Hepatocyte (in vitro differentiated cells): Measurements from ENCODE around the gene CTSL. TPM values are rescaled to one million over a fixed set of nuclear protein-coding genes. Genes with fewer than 3 reads are reported as not detected.

Source experiments
- DNase-seq: peaks from one replicate; pipeline ENCODE4 v3.0.0-alpha.2; 2016; ENCODE audit warnings: low spot score
- H2AFZ ChIP-seq: fragments of 200-600 bp; sonication (generic); 2 replicates; pipeline ENCODE4 v1.6.0; 2016; ENCODE audit warnings: antibody characterized with exemption, mild to moderate bottlenecking
- H3K27ac ChIP-seq: fragments of 200-600 bp; sonication (generic); 2 replicates; pipeline ENCODE4 v1.5.1; 2016; ENCODE audit warnings: mild to moderate bottlenecking
- H3K27me3 ChIP-seq: fragments of 200-600 bp; sonication (generic); 2 replicates; pipeline ENCODE4 v1.6.1; 2016
- H3K36me3 ChIP-seq: fragments of 200-600 bp; sonication (generic); replicated peaks from 2 replicates; pipeline ENCODE4 v1.5.1; 2016; ENCODE audit warnings: low read depth; ENCODE audit not compliant: insufficient read depth
- H3K4me1 ChIP-seq: fragments of 200-600 bp; sonication (generic); 2 replicates; pipeline ENCODE4 v1.5.1; 2016; ENCODE audit warnings: mild to moderate bottlenecking, moderate library complexity; ENCODE audit not compliant: insufficient read depth
- H3K4me2 ChIP-seq: fragments of 200-600 bp; sonication (generic); 2 replicates; pipeline ENCODE4 v1.6.0; 2016
- H3K4me3 ChIP-seq: fragments of 200-600 bp; sonication (generic); 2 replicates; pipeline ENCODE4 v1.5.1; 2016; ENCODE audit warnings: mild to moderate bottlenecking
- H3K79me2 ChIP-seq: fragments of 200-600 bp; sonication (generic); 2 replicates; pipeline ENCODE4 v1.6.0; 2017; ENCODE audit warnings: mild to moderate bottlenecking
- H3K9me2 ChIP-seq: fragments of 200-600 bp; sonication (generic); replicated peaks from 2 replicates; pipeline ENCODE4 v1.6.0; 2017; ENCODE audit warnings: mild to moderate bottlenecking; ENCODE audit not compliant: insufficient read depth
- H3K9me3 ChIP-seq: fragments of 200-600 bp; sonication (generic); 2 replicates; pipeline ENCODE4 v1.5.1; 2016; ENCODE audit warnings: low read depth, mild to moderate bottlenecking
- H4K20me1 ChIP-seq: fragments of 200-600 bp; sonication (generic); 2 replicates; pipeline ENCODE4 v1.6.0; 2016; ENCODE audit warnings: mild to moderate bottlenecking; ENCODE audit not compliant: insufficient read depth, poor library complexity, severe bottlenecking
- CTCF ChIP-seq: fragments of 200-600 bp; sonication (generic); IDR thresholded peaks from 2 replicates; pipeline ENCODE4 v1.5.1; 2016; ENCODE audit warnings: antibody characterized with exemption, mild to moderate bottlenecking; ENCODE audit not compliant: poor library complexity
- EZH2 ChIP-seq: fragments of 200-600 bp; sonication (generic); IDR thresholded peaks from 2 replicates; pipeline ENCODE4 v1.6.1; 2016; ENCODE audit warnings: antibody characterized with exemption, mild to moderate bottlenecking, borderline replicate concordance
- EZH2phosphoT487 ChIP-seq: fragments of 200-600 bp; sonication (generic); IDR thresholded peaks from one replicate; pipeline ENCODE4 v1.6.1; 2018; ENCODE audit warnings: antibody characterized with exemption, mild to moderate bottlenecking, low read depth, moderate library complexity; ENCODE audit not compliant: unreplicated experiment, severe bottlenecking
- WGBS: methylation state at CpG from one replicate; pipeline ENCODE4 v1.1.6; 2016; ENCODE audit warnings: low lambda C conversion rate; ENCODE audit errors: missing lambda C conversion rate; 5-methylcytosine and 5-hydroxymethylcytosine counted together
- polyA plus RNA-seq: library from polyadenylated mRNA; unstranded; fragments of >200 nt; fragmentation: Nextera tagmentation; extraction: Ambion mirVana; gene quantifications from 2 replicates; pipeline ENCODE4 v1.2.1, GENCODE V29; 2016
- total RNA-seq: library from RNA; depleted of rRNA; stranded (reverse); fragments of >200 nt; gene quantifications from 2 replicates; pipeline ENCODE4 v1.2.3, GENCODE V29; 2014

The CTSL gene
- total and polyA plus RNA-seq, 2 experiments from 2014 or later: 341 to 365 TPM

DNA sequence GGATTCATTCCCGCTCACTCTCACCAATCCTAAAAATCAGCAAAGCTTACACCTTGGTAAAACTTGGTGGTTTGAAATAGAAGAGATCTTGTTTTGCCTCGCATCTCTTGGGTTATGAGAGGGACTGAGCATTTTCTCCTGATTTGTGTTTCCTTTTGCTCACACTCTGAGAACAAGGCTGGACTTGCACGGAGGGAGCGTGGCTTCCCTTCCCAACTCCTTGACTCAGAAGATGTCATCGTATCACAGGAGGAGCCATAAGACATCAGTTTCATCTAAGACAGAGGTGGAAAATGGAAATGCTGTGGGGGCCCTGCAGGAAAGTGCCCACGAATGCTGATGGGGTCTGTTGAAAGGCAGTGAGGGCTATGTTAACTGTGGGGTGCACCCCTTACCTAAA lies 37.4 kb downstream of the CTSL start:
- Histone ChIP-seq H2AFZ (no peak overlapping the region), H3K4me2 (no peak overlapping the region)
- 92% methylated on average over 6 of the region's 6 CpGs for WGBS

DNA sequence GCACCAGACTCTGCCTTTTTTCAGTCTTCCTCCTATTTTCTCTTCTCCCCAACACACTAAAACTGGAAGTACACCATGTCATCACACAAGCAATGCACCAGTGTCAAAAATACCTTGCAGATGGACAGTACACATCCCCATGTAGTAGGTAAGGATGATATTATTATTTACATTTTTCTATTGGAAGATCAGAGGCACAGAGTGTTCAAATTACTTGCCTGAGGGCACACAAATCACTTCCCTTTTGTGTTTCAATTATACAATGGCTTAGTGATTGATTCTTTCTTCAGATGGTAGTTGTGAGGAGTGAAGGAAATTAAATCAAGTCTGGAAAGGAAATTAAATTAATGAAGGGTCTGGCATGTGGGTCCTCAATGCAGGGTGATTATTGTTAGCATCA lies 39.6 kb downstream of the CTSL start:
- Histone ChIP-seq H2AFZ (no peak overlapping the region), H4K20me1 (no peaks in the 10 kb centered on the region), H3K4me2 (no peak overlapping the region), H3K36me3 (no peaks in the 10 kb centered on the region), H3K27ac (no peak overlapping the region), H3K9me2 (no peaks in the 10 kb centered on the region), H3K4me1 (no peaks in the 10 kb centered on the region), H3K79me2 (no peaks in the 10 kb centered on the region), H3K27me3 (no peaks in the 10 kb centered on the region), H3K9me3 (no peaks in the 10 kb centered on the region), H3K4me3 (no peak overlapping the region)
- TF ChIP-seq CTCF (no peak), EZH2 (no peak), EZH2phosphoT487 (no peak)
- DNase-seq: no peak

More for the DNA sequence above, 37.4 kb downstream of the CTSL start:
- H3K27ac ChIP-seq: no peak overlapping the region
- H3K9me2 ChIP-seq: no peaks in the 10 kb centered on the region
- no peaks in the 10 kb centered on the region for H4K20me1 ChIP-seq
- no peak for DNase-seq
- no peaks in the 10 kb centered on the region for H3K36me3 ChIP-seq
- no peak overlapping the region for H3K4me3 ChIP-seq
- no peaks in the 10 kb centered on the region for H3K9me3 ChIP-seq
- H3K4me1 ChIP-seq: no peaks in the 10 kb centered on the region
- TF ChIP-seq CTCF: no peak
- no peak for TF ChIP-seq EZH2phosphoT487
- no peak for TF ChIP-seq EZH2
- H3K79me2 ChIP-seq: no peaks in the 10 kb centered on the region
- H3K27me3 ChIP-seq: no peaks in the 10 kb centered on the region

DNA sequence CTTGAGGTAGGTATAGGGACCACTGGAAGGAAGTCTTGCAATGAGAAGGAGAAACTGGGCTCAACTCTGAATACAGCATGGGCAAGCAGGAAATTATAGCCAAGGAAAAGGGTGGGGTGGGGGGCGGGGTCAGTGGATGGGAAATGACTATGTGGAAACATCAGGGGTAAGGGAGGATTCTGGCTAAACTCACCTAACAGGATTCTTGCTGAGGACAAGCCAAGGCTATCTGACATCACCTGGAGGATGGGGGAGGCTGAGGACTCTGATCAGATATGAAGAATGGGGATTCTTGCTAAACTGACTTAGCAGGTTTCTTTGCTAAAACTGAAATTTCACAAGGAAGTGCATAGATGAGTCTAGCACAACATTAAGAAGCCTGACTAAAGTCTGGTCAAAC lies 40.8 kb downstream of the CTSL start:
- no peaks in the 10 kb centered on the region for H4K20me1 ChIP-seq
- DNase-seq: peak; percentile 69
- TF ChIP-seq EZH2 (no peak), EZH2phosphoT487 (no peak), CTCF (no peak)
- no peaks in the 10 kb centered on the region for H3K27me3 ChIP-seq
- no peak overlapping the region for H3K4me3 ChIP-seq
- no peaks in the 10 kb centered on the region for H3K79me2 ChIP-seq
- H2AFZ ChIP-seq: no peak overlapping the region
- no peak overlapping the region for H3K4me2 ChIP-seq
- WGBS: 25% methylated on average over 1 of the region's 1 CpG
- H3K36me3 ChIP-seq: no peaks in the 10 kb centered on the region
- H3K9me3 ChIP-seq: no peaks in the 10 kb centered on the region
- peak overlapping the region; percentile 53 for H3K27ac ChIP-seq
- H3K4me1 ChIP-seq: no peaks in the 10 kb centered on the region
- H3K9me2 ChIP-seq: no peaks in the 10 kb centered on the region
